ENCODE measurements around the gene CFAP54. TPM values are rescaled to one million over a fixed set of nuclear protein-coding genes. Genes with fewer than 3 reads are reported as not detected.
"Not testable (repeated sequence)": the region's sequence is repeated elsewhere in the genome, so short reads cannot be mapped to it uniquely, and the experiment has no call there.

The CFAP54 gene
- polyA plus RNA-seq, 3 donors: not detected

DNA sequence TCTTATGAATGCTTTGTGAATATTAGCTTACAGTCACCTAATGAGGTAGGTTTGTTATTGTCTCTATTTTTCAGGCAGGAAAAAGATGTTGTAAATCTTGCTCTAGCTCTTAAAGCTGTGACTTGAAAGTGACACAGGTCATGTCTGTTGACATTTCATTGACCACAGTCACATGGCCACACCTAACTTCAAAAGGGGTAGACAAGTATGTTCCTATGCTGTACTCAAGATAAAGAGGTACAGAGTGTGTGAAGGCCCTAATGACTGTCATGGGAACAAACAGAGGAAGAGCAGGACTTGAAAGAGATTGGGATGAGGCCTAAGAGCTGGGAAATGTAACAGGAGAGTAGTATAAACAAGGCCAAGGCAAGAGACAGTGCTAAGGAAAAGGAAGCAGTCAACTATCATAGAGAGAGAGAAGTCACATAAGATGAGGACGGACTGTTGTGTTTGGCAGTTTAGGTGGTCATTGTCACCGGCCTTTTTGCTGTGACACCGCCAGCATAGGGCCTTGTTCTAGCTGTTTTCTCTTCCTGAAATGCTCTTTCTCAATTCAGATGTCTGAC lies 181.0 kb downstream of the CFAP54 start:
- TF ChIP-seq, protein P1, sequence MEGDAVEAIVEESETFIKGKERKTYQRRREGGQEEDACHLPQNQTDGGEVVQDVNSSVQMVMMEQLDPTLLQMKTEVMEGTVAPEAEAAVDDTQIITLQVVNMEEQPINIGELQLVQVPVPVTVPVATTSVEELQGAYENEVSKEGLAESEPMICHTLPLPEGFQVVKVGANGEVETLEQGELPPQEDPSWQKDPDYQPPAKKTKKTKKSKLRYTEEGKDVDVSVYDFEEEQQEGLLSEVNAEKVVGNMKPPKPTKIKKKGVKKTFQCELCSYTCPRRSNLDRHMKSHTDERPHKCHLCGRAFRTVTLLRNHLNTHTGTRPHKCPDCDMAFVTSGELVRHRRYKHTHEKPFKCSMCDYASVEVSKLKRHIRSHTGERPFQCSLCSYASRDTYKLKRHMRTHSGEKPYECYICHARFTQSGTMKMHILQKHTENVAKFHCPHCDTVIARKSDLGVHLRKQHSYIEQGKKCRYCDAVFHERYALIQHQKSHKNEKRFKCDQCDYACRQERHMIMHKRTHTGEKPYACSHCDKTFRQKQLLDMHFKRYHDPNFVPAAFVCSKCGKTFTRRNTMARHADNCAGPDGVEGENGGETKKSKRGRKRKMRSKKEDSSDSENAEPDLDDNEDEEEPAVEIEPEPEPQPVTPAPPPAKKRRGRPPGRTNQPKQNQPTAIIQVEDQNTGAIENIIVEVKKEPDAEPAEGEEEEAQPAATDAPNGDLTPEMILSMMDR (IDR thresholded peaks at IDR 0.05): no peak
- Mint-ChIP-seq H3K36me3 (no peaks in the 10 kb centered on the region), H3K4me1 (no peaks in the 10 kb centered on the region)

GRCh38 chr12:96675519-96675918 lies 186.1 kb downstream of the CFAP54 start:
- H3K4me3 ChIP-seq (replicated peaks in 1 of 3; ENCODE audit: low read depth in 2 of 3, low read length in 3 of 3); H3K36me3 ChIP-seq (replicated peaks in 1 of 2; ENCODE audit: control insufficient read depth in 1 of 2, insufficient read depth in 2 of 2, low read length in 2 of 2); H3K79me2 ChIP-seq (ENCODE audit: insufficient read depth, low read length); intact Hi-C loops (cut with micrococcal nuclease); H3K9ac ChIP-seq (ENCODE audit: insufficient read depth, low read length, poor library complexity, severe bottlenecking); H3K36me3 Mint-ChIP-seq; H3K4me1 Mint-ChIP-seq; H3K9me3 Mint-ChIP-seq; H3K4me3 Mint-ChIP-seq; H3K4me2 ChIP-seq (replicated peaks; ENCODE audit: extremely low read depth, low read length, poor library complexity, severe bottlenecking); H3K27ac Mint-ChIP-seq; H3K9me3 ChIP-seq (replicated peaks in 1 of 2; ENCODE audit: control insufficient read depth in 1 of 2, insufficient read depth in 1 of 2, low read length in 2 of 2); H3K27me3 ChIP-seq (ENCODE audit: control insufficient read depth in 2 of 2, insufficient read depth in 2 of 2, low read length in 2 of 2); H2AFZ ChIP-seq (ENCODE audit: insufficient read depth, low read depth, low read length, poor library complexity, severe bottlenecking); DNase-seq; H4K20me1 ChIP-seq (ENCODE audit: insufficient read depth, low read length); H3K4me1 ChIP-seq (ENCODE audit: control insufficient read depth in 1 of 2, insufficient read depth in 2 of 2, low read length in 2 of 2); H3K27me3 Mint-ChIP-seq (ENCODE audit: low read depth in 3 of 3); H3K27ac ChIP-seq (ENCODE audit: low read depth in 1 of 2, low read length in 2 of 2): not testable (repeated sequence)
- WGBS (ENCODE audit: insufficient coverage): no CpG with 5 or more reads among the region's 3 CpGs

More for the DNA sequence above, 181.0 kb downstream of the CFAP54 start:
- WGBS (ENCODE audit: insufficient coverage): no CpG with 5 or more reads among the region's 3 CpGs
- Histone ChIP-seq H3K4me1 (ENCODE audit: control insufficient read depth in 1 of 2, insufficient read depth in 2 of 2, low read length in 2 of 2) (no peaks in the 10 kb centered on the region), H3K4me3 (replicated peaks in 1 of 3; ENCODE audit: low read depth in 2 of 3, low read length in 3 of 3) (no peak overlapping the region), H2AFZ (ENCODE audit: insufficient read depth, low read depth, low read length, poor library complexity, severe bottlenecking) (no peak overlapping the region), H3K4me2 (replicated peaks; ENCODE audit: extremely low read depth, low read length, poor library complexity, severe bottlenecking) (no peak overlapping the region), H3K36me3 (replicated peaks in 1 of 2; ENCODE audit: control insufficient read depth in 1 of 2, insufficient read depth in 2 of 2, low read length in 2 of 2) (no peaks in the 10 kb centered on the region), H4K20me1 (ENCODE audit: insufficient read depth, low read length) (no peaks in the 10 kb centered on the region), H3K9ac (ENCODE audit: insufficient read depth, low read length, poor library complexity, severe bottlenecking) (no peak overlapping the region), H3K9me3 (replicated peaks in 1 of 2; ENCODE audit: control insufficient read depth in 1 of 2, insufficient read depth in 1 of 2, low read length in 2 of 2) (peaks cover 0 to 3% of the 10 kb centered on the region in 2 donors), H3K79me2 (ENCODE audit: insufficient read depth, low read length) (no peaks in the 10 kb centered on the region), H3K27ac (ENCODE audit: low read depth in 1 of 2, low read length in 2 of 2) (no peak overlapping the region), H3K27me3 (ENCODE audit: control insufficient read depth in 2 of 2, insufficient read depth in 2 of 2, low read length in 2 of 2) (no peaks in the 10 kb centered on the region)
- DNase-seq: no peak
- Mint-ChIP-seq H3K4me3 (no peak overlapping the region), H3K27me3 (ENCODE audit: low read depth in 3 of 3) (peaks cover 0 to 2% (median 0%) of the 10 kb centered on the region in 3 donors), H3K27ac (no peak overlapping the region), H3K9me3 (peaks cover 0 to 12% (median 6%) of the 10 kb centered on the region in 7 donors)
- intact Hi-C loops (cut with micrococcal nuclease): no loop called here

Data from CD14-positive monocyte (primary cell).